ENCODE data around the gene RPSA.

RPSA gene

GRCh38 chr3:39420543-39420942 lies 14.0 kb downstream of the RPSA start:
- no peak for TF ChIP-seq CTCF (IDR thresholded peaks at IDR 0.05)

- TF ChIP-seq CTCF (IDR thresholded peaks at IDR 0.05), result no peak
Observed at GRCh38 chr3:39423436-39423970, 17.0 kb downstream of the RPSA start.

- TF ChIP-seq CTCF (IDR thresholded peaks at IDR 0.05), result no peak
Observed at GRCh38 chr3:39426312-39426711, 19.8 kb downstream of the RPSA start.

GRCh38 chr3:39427506-39427905 lies 21.0 kb downstream of the RPSA start:
- TF ChIP-seq CTCF (IDR thresholded peaks at IDR 0.05), result no peak

- TF ChIP-seq CTCF (IDR thresholded peaks at IDR 0.05), result no peak
Observed at GRCh38 chr3:39428745-39429201, 22.3 kb downstream of the RPSA start.

- no peak for TF ChIP-seq CTCF (IDR thresholded peaks at IDR 0.05)
Observed at GRCh38 chr3:39429466-39429865, 22.9 kb downstream of the RPSA start.

GRCh38 chr3:39432342-39432741 lies 25.8 kb downstream of the RPSA start:
- no peak for TF ChIP-seq CTCF (IDR thresholded peaks at IDR 0.05)

GRCh38 chr3:39433642-39434041 lies 27.1 kb downstream of the RPSA start:
- TF ChIP-seq CTCF (IDR thresholded peaks at IDR 0.05), result no peak
